Activated CD4-positive, alpha-beta T cell treated with anti-CD3 and anti-CD28 coated beads, Interleukin-2, Interleukin-4, amounts not matched to agents 100 ng/mL and 50 ng/mL, durations not matched to agents 16 hours and 8 hours (primary cell): ENCODE results near the gene C5AR2.
A peak's percentile ranks its signal among the peaks of the same experiment; 100 is the strongest.
"Not testable (repeated sequence)": the region's sequence is repeated elsewhere in the genome, so short reads cannot be mapped to it uniquely, and the experiment has no call there.

ENCODE experiments used
- DNase-seq: peaks from one replicate; pipeline ENCODE4 v3.0.0-alpha.2; 2020; ENCODE audit warnings: low spot score

The C5AR2 gene

GRCh38 chr19:47387623-47388022 lies 55.6 kb downstream of the C5AR2 start:
- not testable (repeated sequence) for DNase-seq

- DNase-seq: not testable (repeated sequence)
Observed at GRCh38 chr19:47388721-47389120, 56.7 kb downstream of the C5AR2 start.

GRCh38 chr19:47389150-47389556 lies 57.2 kb downstream of the C5AR2 start:
- DNase-seq: no peak

- DNase-seq: no peak
Observed at GRCh38 chr19:47390533-47391488, 58.8 kb downstream of the C5AR2 start.

- peak; percentile 81 for DNase-seq
Observed at GRCh38 chr19:47391510-47392223, 59.7 kb downstream of the C5AR2 start.
